DND-41 (cell line): ENCODE measurements around the gene PMPCA.

Experiments used
- ATAC-seq: fragments of 200-7000 bp; cut with Tn5 transposase; 3 replicates; pipeline ENCODE4 v1.9.1; 2021; ENCODE audit warnings: low read depth; ENCODE audit not compliant: insufficient read depth
- DNase-seq: peaks from one replicate; pipeline ENCODE4 v3.0.0-alpha.2; 2020
- H2AFZ ChIP-seq: 2 replicates; pipeline ENCODE4 v1.6.0; 2012; ENCODE audit warnings: low read depth, low read length
- H3K27ac ChIP-seq: 2 replicates; pipeline ENCODE4 v1.5.1; 2012; ENCODE audit warnings: low read length, inconsistent platforms
- H3K27me3 ChIP-seq: fragments of 200-600 bp; sonication (generic); 2 replicates; pipeline ENCODE4 v1.6.0; 2012; ENCODE audit warnings: low read length, mild to moderate bottlenecking, inconsistent platforms; ENCODE audit not compliant: insufficient read depth, poor library complexity
- H3K36me3 ChIP-seq: 2 replicates; pipeline ENCODE4 v1.5.1; 2012; ENCODE audit warnings: low read length, inconsistent platforms; ENCODE audit not compliant: insufficient read depth
- H3K4me1 ChIP-seq: 2 replicates; pipeline ENCODE4 v1.5.1; 2012; ENCODE audit warnings: mild to moderate bottlenecking, low read length; ENCODE audit not compliant: insufficient read depth
- H3K4me2 ChIP-seq: 2 replicates; pipeline ENCODE4 v1.6.0; 2012; ENCODE audit warnings: mild to moderate bottlenecking, moderate library complexity, low read length, inconsistent platforms; ENCODE audit not compliant: insufficient read depth
- H3K4me3 ChIP-seq, 2 experiments: fragments of 200-600 bp in 1 of 2; shearing (Covaris generic) in 1 of 2; 2 replicates each; pipeline ENCODE4 v1.5.1; 2012 to 2016; ENCODE audit warnings: inconsistent platforms in 2 of 2, low read length in 2 of 2, mild to moderate bottlenecking in 2 of 2, low read depth in 1 of 2, moderate library complexity in 1 of 2
- H3K79me2 ChIP-seq: 2 replicates; pipeline ENCODE4 v1.6.0; 2012; ENCODE audit warnings: low read length, inconsistent platforms; ENCODE audit not compliant: insufficient read depth
- H3K9ac ChIP-seq: 2 replicates; pipeline ENCODE4 v1.6.0; 2012; ENCODE audit warnings: low read depth, mild to moderate bottlenecking, inconsistent platforms, low read length, moderate library complexity
- H3K9me3 ChIP-seq: 2 replicates; pipeline ENCODE4 v1.5.1; 2012; ENCODE audit warnings: low read length, moderate library complexity, mild to moderate bottlenecking, inconsistent platforms; ENCODE audit not compliant: insufficient read depth, severe bottlenecking
- H4K20me1 ChIP-seq: 2 replicates; pipeline ENCODE4 v1.6.0; 2012; ENCODE audit warnings: low read length; ENCODE audit not compliant: insufficient read depth
- EZH2 ChIP-seq: IDR thresholded peaks from 3 replicates; pipeline ENCODE4 v1.6.1; 2012; ENCODE audit warnings: borderline replicate concordance, low read depth, mild to moderate bottlenecking, moderate library complexity, low read length, inconsistent platforms; ENCODE audit not compliant: severe bottlenecking
- TF ChIP-seq, protein P1 (sequence below): IDR thresholded peaks from 2 replicates; pipeline ENCODE4 v1.5.1; 2012; ENCODE audit warnings: borderline replicate concordance, low read length, moderate library complexity, mild to moderate bottlenecking; ENCODE audit not compliant: poor library complexity, severe bottlenecking; ENCODE audit errors: extremely low read depth

PMPCA gene

DNA sequence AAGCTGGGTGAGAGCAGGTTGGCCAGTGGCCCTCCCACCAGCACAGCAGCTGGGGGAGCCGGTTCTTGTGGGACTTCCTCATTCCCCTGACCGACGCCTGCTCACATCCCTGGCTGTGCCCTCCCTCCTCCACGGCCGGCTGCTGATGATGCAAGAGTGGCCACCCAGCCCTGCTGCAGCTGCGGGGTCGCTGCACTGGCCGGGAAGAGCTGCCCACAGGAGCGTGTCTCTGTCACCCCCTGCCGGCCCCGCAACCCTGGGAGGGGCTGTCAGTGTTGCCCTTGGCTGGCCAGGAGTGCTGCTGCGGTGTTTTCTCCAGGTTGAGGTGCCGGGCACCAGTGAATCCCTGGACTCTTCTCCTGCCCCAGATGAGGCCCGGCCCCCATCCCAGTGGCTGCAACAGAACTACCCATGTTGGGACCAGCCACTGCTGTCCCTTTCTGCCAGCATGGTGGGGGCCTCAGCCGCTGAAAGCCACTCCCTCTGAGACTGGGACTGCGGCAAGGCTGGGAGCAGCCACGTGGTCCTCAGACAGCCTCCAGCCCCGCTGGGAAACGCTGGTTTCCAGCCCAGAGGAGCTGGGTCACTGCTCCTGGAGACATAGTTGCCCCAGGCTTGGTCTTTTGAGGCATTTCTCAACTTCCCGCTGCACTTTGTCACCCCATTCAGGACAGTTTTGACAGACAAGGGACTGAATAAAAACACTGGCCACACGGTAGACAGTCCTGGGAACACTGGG, 37.7 kb upstream of the PMPCA start:
- DNase-seq (no peak), ATAC-seq (no peak; the same call in 2 of the 3 replicates)
- Histone ChIP-seq H3K4me2 (no peak overlapping the region), H3K9ac (no peak overlapping the region), H4K20me1 (peaks cover 15% of the 10 kb centered on the region), H2AFZ (no peak overlapping the region), H3K4me1 (no peaks in the 10 kb centered on the region), H3K36me3 (0 out of 2 replicates have a peak, but pooled peaks cover 4% of the 10 kb centered on the region), H3K79me2 (no peaks in the 10 kb centered on the region), H3K4me3 (no peak overlapping the region), H3K9me3 (no peaks in the 10 kb centered on the region), H3K27ac (no peak overlapping the region), H3K27me3 (no peaks in the 10 kb centered on the region)
- no peak for TF ChIP-seq EZH2
- TF ChIP-seq, protein P1, sequence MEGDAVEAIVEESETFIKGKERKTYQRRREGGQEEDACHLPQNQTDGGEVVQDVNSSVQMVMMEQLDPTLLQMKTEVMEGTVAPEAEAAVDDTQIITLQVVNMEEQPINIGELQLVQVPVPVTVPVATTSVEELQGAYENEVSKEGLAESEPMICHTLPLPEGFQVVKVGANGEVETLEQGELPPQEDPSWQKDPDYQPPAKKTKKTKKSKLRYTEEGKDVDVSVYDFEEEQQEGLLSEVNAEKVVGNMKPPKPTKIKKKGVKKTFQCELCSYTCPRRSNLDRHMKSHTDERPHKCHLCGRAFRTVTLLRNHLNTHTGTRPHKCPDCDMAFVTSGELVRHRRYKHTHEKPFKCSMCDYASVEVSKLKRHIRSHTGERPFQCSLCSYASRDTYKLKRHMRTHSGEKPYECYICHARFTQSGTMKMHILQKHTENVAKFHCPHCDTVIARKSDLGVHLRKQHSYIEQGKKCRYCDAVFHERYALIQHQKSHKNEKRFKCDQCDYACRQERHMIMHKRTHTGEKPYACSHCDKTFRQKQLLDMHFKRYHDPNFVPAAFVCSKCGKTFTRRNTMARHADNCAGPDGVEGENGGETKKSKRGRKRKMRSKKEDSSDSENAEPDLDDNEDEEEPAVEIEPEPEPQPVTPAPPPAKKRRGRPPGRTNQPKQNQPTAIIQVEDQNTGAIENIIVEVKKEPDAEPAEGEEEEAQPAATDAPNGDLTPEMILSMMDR: no peak

DNA sequence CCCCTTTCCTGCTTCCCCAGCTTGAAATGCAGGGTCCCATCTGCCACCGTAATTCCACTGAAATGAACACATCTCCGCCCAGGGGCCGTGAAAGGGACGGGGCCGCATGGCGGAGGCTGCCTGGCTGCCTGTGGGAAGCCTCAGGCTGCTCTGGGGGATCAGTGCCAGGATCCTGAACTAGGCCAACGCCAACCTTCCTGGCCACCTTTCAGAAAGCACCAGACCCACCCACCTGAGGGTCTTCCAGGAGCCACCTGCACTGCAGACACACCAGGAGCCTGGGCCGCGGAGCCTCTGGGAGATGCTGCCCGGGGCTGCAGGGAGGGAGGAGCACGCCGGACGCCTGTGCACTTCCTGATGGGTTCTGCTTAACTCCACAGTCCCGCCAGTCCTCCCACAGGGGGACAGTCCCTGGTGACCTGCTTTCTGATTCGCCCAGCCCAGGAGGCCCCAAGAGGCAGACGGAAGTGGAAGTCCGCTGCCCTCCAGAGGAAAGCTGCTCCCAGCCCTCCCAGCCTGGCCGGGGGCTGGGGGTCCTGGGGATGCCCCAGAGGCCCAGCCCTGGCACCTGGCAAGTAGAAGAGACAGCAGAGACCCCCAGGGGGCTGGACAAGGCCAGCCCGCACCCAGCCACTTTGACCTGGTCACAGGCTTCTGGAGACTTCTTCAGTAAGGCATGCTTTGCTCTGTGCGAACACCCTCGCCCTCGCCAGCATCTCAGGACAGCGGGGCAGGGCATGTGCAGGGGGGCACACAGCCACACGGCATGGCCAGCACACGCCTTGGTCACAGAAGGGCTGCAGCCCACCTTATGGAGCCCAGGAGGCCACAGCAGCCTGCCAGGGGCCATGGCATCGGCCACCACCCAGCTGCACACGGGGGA, 36.9 kb upstream of the PMPCA start, which contains the start of gene CARD9:
Gene CARD9, minus strand, starts transcription at position 370 of the 883 bp plus-strand sequence. CDS start 1,591 bp downstream, outside the sequence.
- DNase-seq (no peak), ATAC-seq (no peak)
- no peak for TF ChIP-seq EZH2
- TF ChIP-seq, protein P1: no peak
- Histone ChIP-seq H3K9me3 (no peaks in the 10 kb centered on the region), H3K4me2 (no peak within 1 kb of the TSS), H3K4me3 (no peak within 1 kb of the TSS), H3K27ac (no peak within 1 kb of the TSS), H3K27me3 (no peaks in the 10 kb centered on the region), H3K4me1 (no peaks in the 10 kb centered on the region), H3K36me3 (no peaks in the 10 kb centered on the region), H3K79me2 (no peaks in the 10 kb centered on the region), H2AFZ (no peak within 1 kb of the TSS), H4K20me1 (peaks cover 7% of the 10 kb centered on the region), H3K9ac (no peak within 1 kb of the TSS)

DNA sequence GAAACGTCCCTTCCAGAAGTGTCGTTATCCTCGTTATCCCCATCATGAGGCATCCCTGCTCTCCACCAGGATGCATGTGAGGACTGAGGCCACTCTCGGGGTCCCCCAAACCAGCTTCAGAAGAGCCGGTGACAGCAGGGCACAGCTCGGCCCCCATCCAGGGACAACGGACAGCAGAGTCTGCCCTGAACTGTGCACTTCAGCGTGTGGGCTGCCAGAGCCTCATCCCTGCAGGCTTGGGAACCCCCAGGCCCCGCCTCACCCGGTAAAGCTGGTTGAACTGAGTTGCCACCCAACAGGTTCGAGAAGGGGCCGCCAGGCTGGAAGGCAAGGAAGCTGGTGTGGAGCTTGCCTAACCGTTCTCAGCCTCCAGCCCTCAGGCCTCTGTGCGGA, 36.3 kb upstream of the PMPCA start:
- peaks cover 7% of the 10 kb centered on the region for H4K20me1 ChIP-seq
- no peaks in the 10 kb centered on the region for H3K4me1 ChIP-seq
- H3K4me3 ChIP-seq: no peak overlapping the region
- DNase-seq: no peak
- H2AFZ ChIP-seq: no peak overlapping the region
- ATAC-seq: no peak
- H3K79me2 ChIP-seq: no peaks in the 10 kb centered on the region
- H3K27me3 ChIP-seq: no peaks in the 10 kb centered on the region
- TF ChIP-seq, protein P1: no peak
- TF ChIP-seq EZH2: no peak
- H3K36me3 ChIP-seq: peaks cover 3% of the 10 kb centered on the region; the same call in 1 of the 2 replicates
- H3K9ac ChIP-seq: no peak overlapping the region
- no peaks in the 10 kb centered on the region for H3K9me3 ChIP-seq
- no peak overlapping the region for H3K4me2 ChIP-seq
- no peak overlapping the region for H3K27ac ChIP-seq
